GM18508 (cell line): Measurements from ENCODE around the gene MEF2B.
"Not testable (repeated sequence)": the region's sequence is repeated elsewhere in the genome, so short reads cannot be mapped to it uniquely, and the experiment has no call there.

Source experiments
- ATAC-seq: cut with Tn5 transposase; IDR thresholded peaks from one replicate; pipeline ENCODE4 v1.9.1; 2021; ENCODE audit warnings: moderate number of reproducible peaks; ENCODE audit not compliant: insufficient read depth, unreplicated experiment

MEF2B gene

DNA sequence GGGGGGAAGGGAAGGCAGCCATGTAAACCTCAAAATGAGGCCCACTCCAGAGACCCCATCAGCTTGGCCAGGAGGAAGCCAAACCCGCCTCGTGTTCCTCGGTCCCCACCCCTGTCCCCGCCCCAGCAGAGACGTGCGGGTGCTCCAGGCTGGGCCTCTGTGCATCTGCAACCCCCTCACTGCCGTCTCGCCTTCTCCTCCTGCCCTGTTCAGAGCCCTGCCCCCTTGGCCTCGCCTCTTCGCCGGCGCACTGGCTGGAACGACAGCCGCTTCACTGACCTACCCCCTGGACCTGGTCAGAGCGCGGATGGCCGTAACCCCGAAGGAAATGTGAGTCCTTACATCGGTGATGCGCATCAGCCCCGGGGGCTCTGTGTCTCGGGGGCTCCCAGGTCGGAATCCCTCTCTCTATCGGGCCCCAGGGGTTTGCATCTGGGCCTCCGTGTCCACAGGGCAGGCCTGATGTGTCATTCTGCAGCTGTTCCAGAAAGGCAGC is 64.0 kb downstream of the MEF2B start:
- no peak for ATAC-seq

- ATAC-seq, result no peak
These were observed 64.6 kb downstream of the MEF2B start for GRCh38 chr19:19105365-19106055.

- no peak for ATAC-seq
These were observed 66.9 kb downstream of the MEF2B start for GRCh38 chr19:19103167-19103566.

DNA sequence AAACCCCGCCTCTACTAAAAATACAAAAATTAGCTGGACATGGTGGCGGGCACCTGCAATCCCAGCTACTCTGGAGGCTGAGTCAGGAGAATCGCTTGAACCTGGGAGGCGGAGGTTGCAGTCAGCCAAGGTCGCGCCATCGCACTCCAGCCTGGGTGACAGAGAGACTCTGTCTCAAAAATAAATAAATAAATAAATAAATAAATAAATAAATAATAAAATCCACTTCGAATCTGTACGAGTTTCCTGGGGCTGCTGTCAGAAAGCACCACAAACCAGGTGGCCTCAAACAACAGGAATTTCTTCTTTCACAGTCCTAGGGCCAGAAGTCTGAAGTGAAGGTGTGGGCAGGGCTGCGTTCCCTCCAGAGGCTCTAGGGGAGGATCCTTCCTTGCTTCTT is 67.5 kb downstream of the MEF2B start:
- ATAC-seq, result not testable (repeated sequence)

GRCh38 chr19:19101540-19101939 is 68.5 kb downstream of the MEF2B start:
- ATAC-seq, result no peak

DNA sequence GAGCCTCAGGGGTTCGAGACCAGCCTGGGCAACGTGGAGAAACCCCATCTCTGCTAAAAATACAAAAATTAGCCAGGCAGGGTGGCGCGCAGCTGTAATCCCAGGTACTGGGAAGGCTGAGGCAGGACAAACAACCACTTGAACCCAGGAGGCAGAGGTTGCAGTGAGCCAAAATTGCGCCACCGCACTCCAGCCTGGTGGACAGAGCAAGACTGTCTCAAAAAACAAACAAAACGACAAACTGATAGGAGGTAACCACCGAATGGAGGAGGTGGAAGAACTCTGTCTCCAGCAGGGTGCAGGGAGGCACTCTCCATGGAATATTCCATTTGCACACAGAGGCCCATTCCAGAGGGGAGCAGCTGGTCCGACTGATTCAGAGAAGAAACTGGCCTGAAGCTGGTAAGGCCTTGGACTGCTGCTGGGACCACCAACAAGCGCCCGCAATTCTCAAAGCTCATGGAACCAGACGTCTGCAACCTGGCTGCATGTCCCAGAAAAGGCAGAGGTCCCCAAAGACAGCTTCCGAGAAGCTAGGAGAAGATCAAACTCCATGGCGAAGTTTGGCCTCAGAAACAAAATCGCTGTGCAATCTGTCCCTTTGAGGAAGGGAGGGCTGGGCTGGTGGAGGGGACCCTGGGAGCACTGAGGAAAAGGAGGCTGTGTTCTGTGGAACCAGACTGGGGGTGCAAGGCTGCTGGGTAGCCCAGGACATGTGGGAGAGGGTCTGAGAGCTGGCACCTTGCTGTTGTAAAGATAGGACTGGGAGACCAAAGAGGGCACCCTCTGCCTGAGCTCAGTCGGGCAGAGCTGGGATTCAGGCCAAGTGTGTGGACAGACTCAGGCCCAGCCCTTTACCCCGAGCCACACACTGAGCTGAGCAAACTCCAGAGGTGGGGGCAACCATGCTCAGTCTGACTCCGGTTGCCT is 71.1 kb downstream of the MEF2B start:
- ATAC-seq, result no peak

- no peak for ATAC-seq
These were observed 71.9 kb downstream of the MEF2B start for GRCh38 chr19:19098084-19098702.

- no peak for ATAC-seq
These were observed 73.1 kb downstream of the MEF2B start for GRCh38 chr19:19096641-19097627.

- no peak for ATAC-seq
These were observed 74.4 kb downstream of the MEF2B start for GRCh38 chr19:19095691-19096090.
